ENCODE measurements around the gene UBASH3A. TPM values are rescaled to one million over a fixed set of nuclear protein-coding genes. Genes with fewer than 3 reads are reported as not detected.

The UBASH3A gene
- total and polyA plus RNA-seq, 5 donors, result 0.07 to 0.29 (median 0.23) TPM

- H3K27me3 ChIP-seq (ENCODE audit: control insufficient read depth, insufficient read depth), result no peaks in the 10 kb centered on the region
- H3K4me1 ChIP-seq (ENCODE audit: control insufficient read depth, insufficient read depth, low read length), result no peaks in the 10 kb centered on the region
- no peak overlapping the region for H3K4me3 ChIP-seq (ENCODE audit: low read length)
- no peak for ATAC-seq
- intact Hi-C loops (cut with DNase I), result no loop called here
- no peaks in the 10 kb centered on the region for H3K9me3 ChIP-seq (ENCODE audit: control insufficient read depth, low read length)
- no peak for DNase-seq
- no peak overlapping the region for H3K27ac ChIP-seq (ENCODE audit: low read length)
- WGBS, result 88% methylated on average over 4 of the region's 4 CpGs
These were observed 9.8 kb downstream of the UBASH3A start for GRCh38 chr21:42413500-42413899.

- no peak for DNase-seq
- no peak for ATAC-seq
- no peak overlapping the region for H3K27ac ChIP-seq (ENCODE audit: low read length)
- no peaks in the 10 kb centered on the region for H3K9me3 ChIP-seq (ENCODE audit: control insufficient read depth, low read length)
- H3K4me1 ChIP-seq (ENCODE audit: control insufficient read depth, insufficient read depth, low read length), result no peaks in the 10 kb centered on the region
- 86% methylated on average over 8 of the region's 8 CpGs for WGBS
- no peaks in the 10 kb centered on the region for H3K27me3 ChIP-seq (ENCODE audit: control insufficient read depth, insufficient read depth)
- intact Hi-C loops (cut with DNase I), result no loop called here
- no peak overlapping the region for H3K4me3 ChIP-seq (ENCODE audit: low read length)
These were observed 10.4 kb downstream of the UBASH3A start for GRCh38 chr21:42414066-42414465.

DNA sequence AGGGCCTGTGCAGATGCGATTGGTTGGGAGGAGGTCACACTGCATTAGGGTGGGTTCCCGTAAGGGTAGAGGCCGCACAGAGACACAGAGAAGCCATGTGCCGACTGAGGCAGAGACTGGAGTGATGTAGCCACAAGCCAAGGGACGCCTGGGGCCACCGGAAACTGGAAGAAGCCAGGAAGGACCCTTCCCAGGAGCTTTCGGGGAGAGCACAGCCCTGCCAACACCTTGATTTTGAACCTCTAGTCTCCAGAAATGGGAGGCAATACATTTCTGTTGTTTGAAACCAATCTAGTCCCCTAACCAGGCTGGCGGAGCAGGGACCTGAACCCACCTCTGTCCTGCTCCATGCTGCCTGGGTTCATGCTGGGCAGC, 10.8 kb downstream of the UBASH3A start:
- Histone ChIP-seq H3K4me1 (ENCODE audit: control insufficient read depth, insufficient read depth, low read length) (no peaks in the 10 kb centered on the region), H3K27me3 (ENCODE audit: control insufficient read depth, insufficient read depth) (no peaks in the 10 kb centered on the region), H3K27ac (ENCODE audit: low read length) (no peak overlapping the region), H3K9me3 (ENCODE audit: control insufficient read depth, low read length) (no peaks in the 10 kb centered on the region), H3K4me3 (ENCODE audit: low read length) (no peak overlapping the region)
- ATAC-seq (no peak), DNase-seq (no peak)
- intact Hi-C loops (cut with DNase I), result no loop called here
- 88% methylated on average over 8 of the region's 8 CpGs for WGBS

DNA sequence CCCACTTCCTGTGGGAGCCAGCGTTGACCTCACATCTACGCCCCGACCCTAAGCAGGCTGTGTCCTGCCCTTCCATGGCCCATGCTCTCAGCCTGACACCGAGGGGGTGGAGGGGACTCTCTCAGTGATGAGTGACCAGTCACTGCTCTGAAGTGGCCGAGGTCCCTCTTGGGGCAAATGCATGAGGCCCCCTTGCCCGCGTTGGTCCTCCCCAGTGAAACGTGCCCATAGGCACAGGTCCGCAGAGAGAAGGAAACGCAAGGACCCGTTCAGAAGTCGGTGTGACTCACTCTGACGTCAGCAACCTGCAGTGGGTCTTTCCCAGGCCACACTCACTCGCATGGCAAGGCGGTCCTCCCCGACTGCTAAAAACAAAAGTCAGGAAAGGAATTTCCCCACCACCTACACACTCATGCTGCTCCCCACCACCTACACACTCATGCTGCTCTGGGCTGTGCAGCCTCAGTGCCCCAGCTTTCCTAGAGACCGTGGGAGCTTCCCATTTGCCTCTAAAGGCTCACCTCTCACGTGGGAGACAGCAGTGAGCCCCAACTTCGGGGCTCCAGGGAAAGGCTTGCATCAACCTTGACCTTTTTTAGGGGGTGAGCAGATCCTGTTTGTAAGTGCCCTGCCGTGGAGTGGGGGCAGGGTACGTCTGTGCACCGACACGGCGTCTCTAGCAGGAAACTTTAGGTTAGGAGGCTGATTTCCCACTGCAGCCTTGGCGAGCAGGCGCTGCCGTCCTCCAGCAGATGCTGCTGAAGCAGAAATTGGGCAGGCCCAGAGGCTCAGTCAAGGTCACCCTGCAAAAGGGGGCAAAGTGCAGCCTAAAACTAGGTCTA, 11.4 kb downstream of the UBASH3A start:
- H3K27me3 ChIP-seq (ENCODE audit: control insufficient read depth, insufficient read depth), result no peaks in the 10 kb centered on the region
- 55% methylated on average over 27 of the region's 27 CpGs for WGBS
- peak in 1 of 2 donors; percentile 14 for ATAC-seq

GRCh38 chr21:42417533-42417932, 13.8 kb downstream of the UBASH3A start:
- Histone ChIP-seq H3K4me1 (ENCODE audit: control insufficient read depth, insufficient read depth, low read length) (no peaks in the 10 kb centered on the region), H3K27ac (ENCODE audit: low read length) (no peak overlapping the region), H3K4me3 (ENCODE audit: low read length) (no peak overlapping the region), H3K9me3 (ENCODE audit: control insufficient read depth, low read length) (peaks cover 2% of the 10 kb centered on the region), H3K27me3 (ENCODE audit: control insufficient read depth, insufficient read depth) (no peaks in the 10 kb centered on the region)
- intact Hi-C loops (cut with DNase I), result no loop called here
- 82% methylated on average over 6 of the region's 6 CpGs for WGBS
- ATAC-seq, result no peak
- DNase-seq, result no peak

More for the DNA sequence above, 11.4 kb downstream of the UBASH3A start:
- H3K9me3 ChIP-seq (ENCODE audit: control insufficient read depth, low read length), result no peaks in the 10 kb centered on the region
- intact Hi-C loops (cut with DNase I), result no loop called here
- H3K4me1 ChIP-seq (ENCODE audit: control insufficient read depth, insufficient read depth, low read length), result no peaks in the 10 kb centered on the region
- no peak for DNase-seq
- no peak overlapping the region for H3K4me3 ChIP-seq (ENCODE audit: low read length)
- H3K27ac ChIP-seq (ENCODE audit: low read length), result no peak overlapping the region

DNA sequence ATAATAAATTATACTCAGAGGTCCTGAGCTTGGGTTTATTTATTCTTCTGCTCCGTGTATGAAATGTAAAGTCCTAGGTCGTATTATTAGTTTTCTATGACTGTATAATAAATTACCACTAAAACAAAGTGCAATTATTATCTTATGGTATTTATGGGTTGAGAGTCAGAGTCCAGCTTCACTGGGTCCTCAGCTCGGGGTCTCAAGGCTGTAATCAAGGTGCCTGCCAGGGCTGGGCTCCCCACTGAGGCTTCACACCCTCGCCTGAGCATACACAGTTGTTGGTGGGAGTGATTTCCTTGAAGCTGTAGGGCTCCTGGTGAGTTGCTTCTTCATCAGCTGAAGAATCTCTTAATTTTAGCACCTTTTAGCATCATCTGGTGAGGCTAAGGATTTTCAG, 15.2 kb downstream of the UBASH3A start:
- Histone ChIP-seq H3K4me3 (ENCODE audit: low read length) (no peak overlapping the region), H3K27me3 (ENCODE audit: control insufficient read depth, insufficient read depth) (no peaks in the 10 kb centered on the region), H3K9me3 (ENCODE audit: control insufficient read depth, low read length) (peaks cover 2% of the 10 kb centered on the region), H3K4me1 (ENCODE audit: control insufficient read depth, insufficient read depth, low read length) (no peaks in the 10 kb centered on the region), H3K27ac (ENCODE audit: low read length) (no peak overlapping the region)
- 62% methylated on average over 4 of the region's 4 CpGs for WGBS
- ATAC-seq (no peak), DNase-seq (no peak)
- intact Hi-C loops (cut with DNase I), result no loop called here

DNA sequence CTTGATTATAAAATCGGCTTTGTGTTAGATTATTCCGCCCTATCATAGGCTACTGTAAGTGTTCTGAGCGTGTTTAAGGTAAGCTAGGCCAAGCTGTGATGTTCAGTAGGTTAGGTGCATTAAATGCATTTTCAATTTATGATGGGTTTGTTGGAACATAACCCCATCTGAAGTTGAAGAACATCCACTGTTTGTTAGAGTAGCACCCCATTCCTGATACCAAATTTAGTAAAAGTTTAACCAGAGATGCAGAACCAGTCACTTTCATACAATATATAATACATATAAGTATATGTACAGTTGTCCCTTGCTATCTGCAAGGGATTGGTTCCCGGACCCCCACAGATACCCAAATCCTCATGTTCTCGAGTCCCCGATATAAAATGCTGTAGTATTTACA, 16.1 kb downstream of the UBASH3A start:
- no peaks in the 10 kb centered on the region for H3K27me3 ChIP-seq (ENCODE audit: control insufficient read depth, insufficient read depth)
- ATAC-seq, result no peak
- intact Hi-C loops (cut with DNase I), result no loop called here
- H3K9me3 ChIP-seq (ENCODE audit: control insufficient read depth, low read length), result peaks cover 2% of the 10 kb centered on the region
- 89% methylated on average over 6 of the region's 6 CpGs for WGBS
- DNase-seq, result no peak
- no peaks in the 10 kb centered on the region for H3K4me1 ChIP-seq (ENCODE audit: control insufficient read depth, insufficient read depth, low read length)
- no peak overlapping the region for H3K27ac ChIP-seq (ENCODE audit: low read length)
- no peak overlapping the region for H3K4me3 ChIP-seq (ENCODE audit: low read length)

GRCh38 chr21:42421018-42421793, 17.5 kb downstream of the UBASH3A start:
- no peaks in the 10 kb centered on the region for H3K27me3 ChIP-seq (ENCODE audit: control insufficient read depth, insufficient read depth)
- no peak for ATAC-seq

DNA sequence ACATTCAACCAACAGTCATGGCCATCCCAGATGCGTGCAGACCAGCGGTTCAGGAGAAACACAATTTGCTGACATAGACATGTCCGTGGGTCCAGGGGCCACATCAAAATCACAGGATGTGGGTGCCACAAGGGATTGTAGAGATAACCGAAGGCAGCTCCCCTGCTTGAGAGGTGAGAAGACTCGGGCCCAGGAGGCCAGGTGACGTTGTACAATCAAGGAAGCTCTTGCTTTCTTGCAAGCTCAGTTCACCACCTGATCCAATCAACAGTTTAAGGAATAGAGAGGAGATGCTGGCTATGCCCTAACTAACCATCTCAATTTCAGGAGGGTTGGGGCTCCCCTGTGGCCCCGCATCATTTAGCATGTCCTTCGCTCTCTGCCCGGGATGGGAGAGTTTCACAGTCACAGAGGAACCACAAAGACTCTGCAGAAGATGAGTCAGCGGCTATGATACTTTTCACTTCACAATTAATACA, 19.5 kb downstream of the UBASH3A start:
- ATAC-seq, result no peak
- Histone ChIP-seq H3K9me3 (ENCODE audit: control insufficient read depth, low read length) (peaks cover 2% of the 10 kb centered on the region), H3K27ac (ENCODE audit: low read length) (no peak overlapping the region), H3K27me3 (ENCODE audit: control insufficient read depth, insufficient read depth) (no peaks in the 10 kb centered on the region), H3K4me3 (ENCODE audit: low read length) (no peak overlapping the region), H3K4me1 (ENCODE audit: control insufficient read depth, insufficient read depth, low read length) (no peaks in the 10 kb centered on the region)
- intact Hi-C loops (cut with DNase I), result no loop called here
- WGBS, result 77% methylated on average over 10 of the region's 10 CpGs
- no peak for DNase-seq

More at GRCh38 chr21:42421018-42421793, 17.5 kb downstream of the UBASH3A start:
- Histone ChIP-seq H3K9me3 (ENCODE audit: control insufficient read depth, low read length) (peaks cover 2% of the 10 kb centered on the region), H3K4me1 (ENCODE audit: control insufficient read depth, insufficient read depth, low read length) (no peaks in the 10 kb centered on the region), H3K27ac (ENCODE audit: low read length) (no peak overlapping the region), H3K4me3 (ENCODE audit: low read length) (no peak overlapping the region)
- DNase-seq, result no peak
- 68% methylated on average over 3 of the region's 3 CpGs for WGBS
- intact Hi-C loops (cut with DNase I), result no loop called here

GRCh38 chr21:42423685-42424084, 20.0 kb downstream of the UBASH3A start:
- ATAC-seq (no peak), DNase-seq (no peak)
- H3K4me1 ChIP-seq (ENCODE audit: control insufficient read depth, insufficient read depth, low read length), result no peaks in the 10 kb centered on the region
- peaks cover 2% of the 10 kb centered on the region for H3K9me3 ChIP-seq (ENCODE audit: control insufficient read depth, low read length)
- no peak overlapping the region for H3K4me3 ChIP-seq (ENCODE audit: low read length)
- 84% methylated on average over 2 of the region's 2 CpGs for WGBS
- H3K27ac ChIP-seq (ENCODE audit: low read length), result no peak overlapping the region
- intact Hi-C loops (cut with DNase I), result no loop called here
- no peaks in the 10 kb centered on the region for H3K27me3 ChIP-seq (ENCODE audit: control insufficient read depth, insufficient read depth)

GRCh38 chr21:42424914-42425541, 21.3 kb downstream of the UBASH3A start:
- no peak for ATAC-seq
- Histone ChIP-seq H3K27ac (ENCODE audit: low read length) (no peak overlapping the region), H3K9me3 (ENCODE audit: control insufficient read depth, low read length) (peaks cover 2% of the 10 kb centered on the region), H3K4me1 (ENCODE audit: control insufficient read depth, insufficient read depth, low read length) (no peaks in the 10 kb centered on the region), H3K27me3 (ENCODE audit: control insufficient read depth, insufficient read depth) (no peaks in the 10 kb centered on the region), H3K4me3 (ENCODE audit: low read length) (no peak overlapping the region)
- WGBS, result 58% methylated on average over 12 of the region's 12 CpGs
- intact Hi-C loops (cut with DNase I), result no loop called here
- no peak for DNase-seq

Measured in right cardiac atrium (tissue), 5 donors.